ENCODE measurements around the gene ZNF524. TPM values are rescaled to one million over a fixed set of nuclear protein-coding genes. Genes with fewer than 3 reads are reported as not detected.

Gene ZNF524
- polyA plus RNA-seq, 1 of the 3 experiments (the other 2 are of a cell fraction), result 7.3 TPM

DNA sequence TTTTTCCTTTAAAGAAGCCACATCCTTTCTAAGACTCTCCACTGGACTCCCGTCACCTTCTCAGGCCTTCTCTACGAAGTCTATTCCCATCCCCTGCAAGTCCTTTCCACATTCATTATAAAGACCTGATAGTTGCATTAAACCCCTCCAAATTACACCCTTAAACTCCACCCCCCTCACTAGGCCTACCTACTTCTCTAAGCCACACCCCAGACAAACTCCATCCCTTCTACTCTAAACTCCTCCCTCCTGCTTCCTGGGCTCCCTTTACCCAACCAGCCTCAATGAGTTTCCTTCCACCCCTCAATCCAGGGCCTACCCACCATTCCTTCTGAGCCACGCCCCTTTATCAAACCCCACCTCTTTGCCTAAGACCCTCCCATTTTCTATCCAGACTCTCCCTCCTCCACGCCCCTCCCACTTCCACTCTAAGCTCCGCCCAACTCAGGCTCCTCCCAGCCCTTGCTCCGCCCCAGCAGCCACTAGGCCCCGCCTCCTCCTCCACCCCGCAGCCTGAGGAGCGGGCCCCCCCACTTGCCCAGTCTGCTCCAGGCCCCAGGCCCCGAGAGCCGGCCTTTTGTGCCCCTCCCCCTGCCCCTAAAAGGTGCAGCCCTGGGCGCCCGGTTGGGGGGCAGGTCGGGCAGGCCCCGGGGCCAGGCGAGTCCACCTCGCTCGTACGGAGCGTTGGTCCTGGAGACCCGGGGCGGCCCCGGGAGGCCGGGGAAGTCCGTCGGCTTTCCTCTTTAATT, 1.2 kb upstream of the ZNF524 start:
- no peak overlapping the region for H2AFZ ChIP-seq (ENCODE audit: low read depth)
- no peaks in the 10 kb centered on the region for H3K9me2 ChIP-seq
- 14% methylated on average over 13 of the region's 26 CpGs for WGBS (ENCODE audit: low lambda C conversion rate)
- DNase-seq, result peak; percentile 88
- no peaks in the 10 kb centered on the region for H4K20me1 ChIP-seq (ENCODE audit: insufficient read depth)
- H3K36me3 ChIP-seq (replicated peaks in 1 of 2; ENCODE audit: control insufficient read depth in 1 of 2, insufficient read depth in 2 of 2, low read length in 1 of 2), result peaks cover 18 to 24% of the 10 kb centered on the region in 2 experiments
- ChIA-PET CTCF (interaction anchor here (1.9 to 2.3 kb wide), 2 partner anchors 11 to 82 kb away, joined by 7 to 8 read pairs; no protein-coding TSS in a partner anchor), POLR2A (interaction anchor here (0.6 to 3.3 kb wide), 9 partner anchors 12 to 1484 kb away, joined by 3 to 32 read pairs (median 5); partner anchors contain the start of genes UBE2S, ZNF579, ZNF628 and ZNF784)
- H3K27ac ChIP-seq (ENCODE audit: low read depth in 2 of 2, low read length in 1 of 2), result peak overlapping the region; percentile 98 to 99
- peak overlapping the region; percentile 99 for H3K9ac ChIP-seq
- peaks cover 6 to 13% of the 10 kb centered on the region in 2 experiments; a peak in 3 of 4 replicates for H3K4me1 ChIP-seq (ENCODE audit: control insufficient read depth in 1 of 2, insufficient read depth in 2 of 2, low read depth in 1 of 2, low read length in 1 of 2)
- no peaks in the 10 kb centered on the region for H3K9me3 ChIP-seq
- peaks cover 16% of the 10 kb centered on the region for H3F3A ChIP-seq (replicated peaks; ENCODE audit: insufficient read depth)
- no peaks in the 10 kb centered on the region for H3K27me3 ChIP-seq (ENCODE audit: insufficient read depth)
- H3K4me2 ChIP-seq, result peak overlapping the region; percentile 94
- peak overlapping the region; percentile 67 to 91 for H3K4me3 ChIP-seq (ENCODE audit: low read depth in 2 of 2, low read length in 1 of 2)
- H3K79me2 ChIP-seq (ENCODE audit: insufficient read depth), result peaks cover 18% of the 10 kb centered on the region
- TF ChIP-seq POLR2AphosphoS5 (IDR thresholded peaks at IDR 0.05; ENCODE audit: low read depth, low read length), result 0 out of 2 replicates have a peak, but pooled peaks have one; percentile 15
- TF ChIP-seq EP300 (IDR thresholded peaks at IDR 0.05; ENCODE audit: borderline replicate concordance in 1 of 2, low read depth in 1 of 2, low read length in 1 of 2), result no peak
- peak; percentile 56; the same call in 1 of the 2 replicates for TF ChIP-seq TAF1 (IDR thresholded peaks at IDR 0.05; ENCODE audit: borderline replicate concordance, low read depth, low read length)

DNA sequence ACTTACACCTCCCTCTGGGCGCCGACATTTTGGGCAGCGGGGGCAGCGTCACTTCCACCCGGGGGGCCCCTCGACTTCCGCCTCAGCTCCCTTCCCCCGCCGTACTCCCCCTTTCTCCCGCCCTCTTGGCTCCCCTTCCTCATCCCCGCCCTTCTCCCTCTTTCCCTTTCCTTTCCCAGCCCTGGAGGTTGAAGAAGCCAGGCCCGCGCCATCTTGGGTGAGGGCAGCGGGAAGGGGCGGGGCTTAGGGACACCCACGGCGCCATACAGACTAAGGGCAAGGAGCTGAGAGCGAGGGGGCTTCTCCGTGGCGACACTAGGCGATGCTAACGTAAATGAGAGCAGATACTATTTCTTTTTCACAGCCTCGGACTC, 633 bp upstream of the ZNF524 start, which contains the start of gene FIZ1:
Gene FIZ1, minus strand, starts transcription at position 50 of the 374 bp plus-strand sequence. CDS start 1,652 bp downstream, outside the sequence.
- ChIA-PET POLR2A (interaction anchor here (0.6 to 3.3 kb wide), 12 partner anchors 12 to 192 kb away, joined by 3 to 32 read pairs (median 4); partner anchors contain the start of genes U2AF2, UBE2S, ZNF579 and ZNF628), CTCF (interaction anchor here (0.7 to 2.3 kb wide), 5 partner anchors 11 to 123 kb away, joined by 3 to 8 read pairs (median 3); partner anchors contain the start of gene ZNF628)
- Histone ChIP-seq H3K9ac (peak within 1 kb of the TSS; percentile 99), H3K4me3 (ENCODE audit: low read depth in 2 of 2, low read length in 1 of 2) (peak within 1 kb of the TSS; percentile 67 to 91), H3K9me3 (no peaks in the 10 kb centered on the region), H3K4me1 (ENCODE audit: control insufficient read depth in 1 of 2, insufficient read depth in 2 of 2, low read depth in 1 of 2, low read length in 1 of 2) (peaks cover 9 to 13% of the 10 kb centered on the region in 2 experiments; a peak in 3 of 4 replicates), H3K9me2 (no peaks in the 10 kb centered on the region), H3K36me3 (replicated peaks in 1 of 2; ENCODE audit: control insufficient read depth in 1 of 2, insufficient read depth in 2 of 2, low read length in 1 of 2) (peaks cover 17 to 24% of the 10 kb centered on the region in 2 experiments), H3K27ac (ENCODE audit: low read depth in 2 of 2, low read length in 1 of 2) (peak within 1 kb of the TSS; percentile 98 to 99), H4K20me1 (ENCODE audit: insufficient read depth) (no peaks in the 10 kb centered on the region), H2AFZ (ENCODE audit: low read depth) (peak within 1 kb of the TSS; percentile 90), H3K27me3 (ENCODE audit: insufficient read depth) (no peaks in the 10 kb centered on the region), H3K79me2 (ENCODE audit: insufficient read depth) (peaks cover 18% of the 10 kb centered on the region), H3F3A (replicated peaks; ENCODE audit: insufficient read depth) (peaks cover 21% of the 10 kb centered on the region), H3K4me2 (peak within 1 kb of the TSS; percentile 94)
- peak; percentile 89 for DNase-seq
- WGBS (ENCODE audit: low lambda C conversion rate), result under 1% methylated on average over 23 of the region's 23 CpGs
- TF ChIP-seq TAF1 (IDR thresholded peaks at IDR 0.05; ENCODE audit: borderline replicate concordance, low read depth, low read length) (peak; percentile 40), POLR2AphosphoS5 (IDR thresholded peaks at IDR 0.05; ENCODE audit: low read depth, low read length) (0 out of 2 replicates have a peak, but pooled peaks have one; percentile 9), TEAD4 (IDR thresholded peaks at IDR 0.05; ENCODE audit: borderline replicate concordance, insufficient read depth) (0 out of 2 replicates have a peak, but pooled peaks have one; percentile 14), RXRA (IDR thresholded peaks at IDR 0.05; ENCODE audit: borderline replicate concordance, low read depth) (no peak), MEF2A (IDR thresholded peaks at IDR 0.05; ENCODE audit: borderline replicate concordance, low read depth) (no peak), NFIC (IDR thresholded peaks at IDR 0.05; ENCODE audit: borderline replicate concordance) (peak; percentile 65; the same call in 1 of the 2 replicates), RFX5 (IDR thresholded peaks at IDR 0.05; ENCODE audit: low read length) (0 out of 2 replicates have a peak, but pooled peaks have one; percentile 9), GABPA (IDR thresholded peaks at IDR 0.05; ENCODE audit: low read depth) (peak; percentile 89), TCF12 (IDR thresholded peaks at IDR 0.05) (0 out of 2 replicates have a peak, but pooled peaks have one; percentile 19), RAD21 (IDR thresholded peaks at IDR 0.05; ENCODE audit: low read length) (no peak), FOSL2 (IDR thresholded peaks at IDR 0.05; ENCODE audit: borderline replicate concordance, low read depth) (no peak), ELF1 (IDR thresholded peaks at IDR 0.05) (peak; percentile 87)
- TF ChIP-seq, protein P1, sequence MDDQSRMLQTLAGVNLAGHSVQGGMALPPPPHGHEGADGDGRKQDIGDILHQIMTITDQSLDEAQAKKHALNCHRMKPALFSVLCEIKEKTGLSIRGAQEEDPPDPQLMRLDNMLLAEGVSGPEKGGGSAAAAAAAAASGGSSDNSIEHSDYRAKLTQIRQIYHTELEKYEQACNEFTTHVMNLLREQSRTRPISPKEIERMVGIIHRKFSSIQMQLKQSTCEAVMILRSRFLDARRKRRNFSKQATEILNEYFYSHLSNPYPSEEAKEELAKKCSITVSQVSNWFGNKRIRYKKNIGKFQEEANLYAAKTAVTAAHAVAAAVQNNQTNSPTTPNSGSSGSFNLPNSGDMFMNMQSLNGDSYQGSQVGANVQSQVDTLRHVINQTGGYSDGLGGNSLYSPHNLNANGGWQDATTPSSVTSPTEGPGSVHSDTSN (IDR thresholded peaks at IDR 0.05), result no peak
- TF ChIP-seq, protein P2, sequence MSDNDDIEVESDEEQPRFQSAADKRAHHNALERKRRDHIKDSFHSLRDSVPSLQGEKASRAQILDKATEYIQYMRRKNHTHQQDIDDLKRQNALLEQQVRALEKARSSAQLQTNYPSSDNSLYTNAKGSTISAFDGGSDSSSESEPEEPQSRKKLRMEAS (IDR thresholded peaks at IDR 0.05; ENCODE audit: low read depth), result peak; percentile 22; the same call in 1 of the 2 replicates
- TF ChIP-seq, protein P3, sequence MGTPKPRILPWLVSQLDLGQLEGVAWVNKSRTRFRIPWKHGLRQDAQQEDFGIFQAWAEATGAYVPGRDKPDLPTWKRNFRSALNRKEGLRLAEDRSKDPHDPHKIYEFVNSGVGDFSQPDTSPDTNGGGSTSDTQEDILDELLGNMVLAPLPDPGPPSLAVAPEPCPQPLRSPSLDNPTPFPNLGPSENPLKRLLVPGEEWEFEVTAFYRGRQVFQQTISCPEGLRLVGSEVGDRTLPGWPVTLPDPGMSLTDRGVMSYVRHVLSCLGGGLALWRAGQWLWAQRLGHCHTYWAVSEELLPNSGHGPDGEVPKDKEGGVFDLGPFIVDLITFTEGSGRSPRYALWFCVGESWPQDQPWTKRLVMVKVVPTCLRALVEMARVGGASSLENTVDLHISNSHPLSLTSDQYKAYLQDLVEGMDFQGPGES (IDR thresholded peaks at IDR 0.05; ENCODE audit: low read depth, low read length), result no peak
- TF ChIP-seq, protein P4, sequence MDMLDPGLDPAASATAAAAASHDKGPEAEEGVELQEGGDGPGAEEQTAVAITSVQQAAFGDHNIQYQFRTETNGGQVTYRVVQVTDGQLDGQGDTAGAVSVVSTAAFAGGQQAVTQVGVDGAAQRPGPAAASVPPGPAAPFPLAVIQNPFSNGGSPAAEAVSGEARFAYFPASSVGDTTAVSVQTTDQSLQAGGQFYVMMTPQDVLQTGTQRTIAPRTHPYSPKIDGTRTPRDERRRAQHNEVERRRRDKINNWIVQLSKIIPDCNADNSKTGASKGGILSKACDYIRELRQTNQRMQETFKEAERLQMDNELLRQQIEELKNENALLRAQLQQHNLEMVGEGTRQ (IDR thresholded peaks at IDR 0.05; ENCODE audit: borderline replicate concordance, low read depth, low read length), result no peak
- TF ChIP-seq, protein P5, sequence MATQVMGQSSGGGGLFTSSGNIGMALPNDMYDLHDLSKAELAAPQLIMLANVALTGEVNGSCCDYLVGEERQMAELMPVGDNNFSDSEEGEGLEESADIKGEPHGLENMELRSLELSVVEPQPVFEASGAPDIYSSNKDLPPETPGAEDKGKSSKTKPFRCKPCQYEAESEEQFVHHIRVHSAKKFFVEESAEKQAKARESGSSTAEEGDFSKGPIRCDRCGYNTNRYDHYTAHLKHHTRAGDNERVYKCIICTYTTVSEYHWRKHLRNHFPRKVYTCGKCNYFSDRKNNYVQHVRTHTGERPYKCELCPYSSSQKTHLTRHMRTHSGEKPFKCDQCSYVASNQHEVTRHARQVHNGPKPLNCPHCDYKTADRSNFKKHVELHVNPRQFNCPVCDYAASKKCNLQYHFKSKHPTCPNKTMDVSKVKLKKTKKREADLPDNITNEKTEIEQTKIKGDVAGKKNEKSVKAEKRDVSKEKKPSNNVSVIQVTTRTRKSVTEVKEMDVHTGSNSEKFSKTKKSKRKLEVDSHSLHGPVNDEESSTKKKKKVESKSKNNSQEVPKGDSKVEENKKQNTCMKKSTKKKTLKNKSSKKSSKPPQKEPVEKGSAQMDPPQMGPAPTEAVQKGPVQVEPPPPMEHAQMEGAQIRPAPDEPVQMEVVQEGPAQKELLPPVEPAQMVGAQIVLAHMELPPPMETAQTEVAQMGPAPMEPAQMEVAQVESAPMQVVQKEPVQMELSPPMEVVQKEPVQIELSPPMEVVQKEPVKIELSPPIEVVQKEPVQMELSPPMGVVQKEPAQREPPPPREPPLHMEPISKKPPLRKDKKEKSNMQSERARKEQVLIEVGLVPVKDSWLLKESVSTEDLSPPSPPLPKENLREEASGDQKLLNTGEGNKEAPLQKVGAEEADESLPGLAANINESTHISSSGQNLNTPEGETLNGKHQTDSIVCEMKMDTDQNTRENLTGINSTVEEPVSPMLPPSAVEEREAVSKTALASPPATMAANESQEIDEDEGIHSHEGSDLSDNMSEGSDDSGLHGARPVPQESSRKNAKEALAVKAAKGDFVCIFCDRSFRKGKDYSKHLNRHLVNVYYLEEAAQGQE (IDR thresholded peaks at IDR 0.05; ENCODE audit: low read depth, low read length), result 0 out of 2 replicates have a peak, but pooled peaks have one; percentile 41
